ENCODE results near the gene IL5. TPM values are rescaled to one million over a fixed set of nuclear protein-coding genes. Genes with fewer than 3 reads are reported as not detected.
"Not testable (repeated sequence)": the region's sequence is repeated elsewhere in the genome, so short reads cannot be mapped to it uniquely, and the experiment has no call there.

Gene IL5
- total RNA-seq, 1 experiment from 2014 or later, result not detected

DNA sequence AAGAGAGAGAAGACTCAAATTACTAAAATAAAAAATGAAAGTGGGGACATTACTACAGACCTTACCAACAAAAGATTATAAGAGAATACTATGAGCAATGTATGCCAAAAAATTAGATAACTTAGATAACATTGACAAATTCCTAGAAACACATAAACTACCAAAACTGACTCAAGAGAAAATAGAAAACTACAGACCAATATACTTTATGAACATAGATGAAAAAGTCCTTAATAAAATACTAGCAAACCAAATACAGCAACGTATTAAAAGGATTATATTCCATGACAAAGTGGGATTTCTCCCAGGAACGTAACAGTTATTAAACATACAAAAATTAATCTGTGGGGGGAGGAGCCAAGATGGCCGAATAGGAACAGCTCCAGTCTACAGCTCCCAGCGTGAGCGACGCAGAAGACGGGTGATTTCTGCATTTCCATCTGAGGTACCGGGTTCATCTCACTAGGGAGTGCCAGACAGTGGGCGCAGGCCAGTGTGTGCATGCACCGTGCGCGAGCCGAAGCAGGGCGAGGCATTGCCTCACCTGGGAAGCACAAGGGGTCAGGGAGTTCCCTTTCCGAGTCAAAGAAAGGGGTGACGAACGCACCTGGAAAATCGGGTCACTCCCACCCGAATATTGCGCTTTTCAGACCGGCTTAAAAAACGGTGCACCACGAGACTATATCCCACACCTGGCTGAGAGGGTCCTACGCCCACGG lies 29.5 kb downstream of the IL5 start:
- intact Hi-C loops (cut with micrococcal nuclease; ENCODE audit: unreplicated experiment); H3K36me3 ChIP-seq (ENCODE audit: insufficient read depth, low read length, poor library complexity, severe bottlenecking); H3K4me1 ChIP-seq (ENCODE audit: insufficient read depth, low read length, poor library complexity, severe bottlenecking); BruUV-seq (replicated peaks); POLR2A ChIA-PET (ENCODE audit: low non-redundant PET); H3K27ac ChIP-seq (ENCODE audit: low read depth, low read length, poor library complexity, severe bottlenecking); DNase-seq (ENCODE audit: low spot score); H3K4me3 ChIP-seq (ENCODE audit: low read depth, low read length, poor library complexity, severe bottlenecking); CTCF ChIA-PET; H3K27me3 ChIP-seq (replicated peaks; ENCODE audit: insufficient read depth, low read depth, low read length, poor library complexity); H3K9me3 ChIP-seq (ENCODE audit: low read depth, low read length, poor library complexity, severe bottlenecking): not testable (repeated sequence)

DNA sequence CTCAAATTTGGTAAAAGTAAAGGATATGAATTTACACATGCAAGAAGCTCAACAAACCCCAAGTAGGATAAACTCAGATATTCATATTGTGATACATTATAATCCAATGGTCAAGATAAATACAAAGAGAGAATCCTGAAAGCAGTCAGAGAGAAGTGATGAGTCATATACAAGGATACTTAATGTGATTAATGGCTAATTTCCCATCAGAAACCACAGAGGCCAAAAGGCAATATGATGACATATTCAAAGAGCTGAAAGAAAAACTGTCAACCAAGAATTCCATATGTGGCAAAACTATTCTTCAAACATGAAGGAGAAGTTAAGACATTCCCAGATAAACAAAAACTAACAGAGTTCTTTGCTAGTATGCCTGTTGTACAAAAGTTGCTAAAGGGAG lies 33.2 kb downstream of the IL5 start:
- H3K27ac ChIP-seq (ENCODE audit: low read depth, low read length, poor library complexity, severe bottlenecking), result no peak overlapping the region
- H3K4me1 ChIP-seq (ENCODE audit: insufficient read depth, low read length, poor library complexity, severe bottlenecking), result no peaks in the 10 kb centered on the region
- no peaks in the 10 kb centered on the region for H3K36me3 ChIP-seq (ENCODE audit: insufficient read depth, low read length, poor library complexity, severe bottlenecking)
- no peaks in the 10 kb centered on the region for H3K9me3 ChIP-seq (ENCODE audit: low read depth, low read length, poor library complexity, severe bottlenecking)
- ChIA-PET POLR2A (ENCODE audit: low non-redundant PET) (no interaction called here), CTCF (no interaction called here)
- no peak overlapping the region for H3K4me3 ChIP-seq (ENCODE audit: low read depth, low read length, poor library complexity, severe bottlenecking)
- TF ChIP-seq, protein P1, sequence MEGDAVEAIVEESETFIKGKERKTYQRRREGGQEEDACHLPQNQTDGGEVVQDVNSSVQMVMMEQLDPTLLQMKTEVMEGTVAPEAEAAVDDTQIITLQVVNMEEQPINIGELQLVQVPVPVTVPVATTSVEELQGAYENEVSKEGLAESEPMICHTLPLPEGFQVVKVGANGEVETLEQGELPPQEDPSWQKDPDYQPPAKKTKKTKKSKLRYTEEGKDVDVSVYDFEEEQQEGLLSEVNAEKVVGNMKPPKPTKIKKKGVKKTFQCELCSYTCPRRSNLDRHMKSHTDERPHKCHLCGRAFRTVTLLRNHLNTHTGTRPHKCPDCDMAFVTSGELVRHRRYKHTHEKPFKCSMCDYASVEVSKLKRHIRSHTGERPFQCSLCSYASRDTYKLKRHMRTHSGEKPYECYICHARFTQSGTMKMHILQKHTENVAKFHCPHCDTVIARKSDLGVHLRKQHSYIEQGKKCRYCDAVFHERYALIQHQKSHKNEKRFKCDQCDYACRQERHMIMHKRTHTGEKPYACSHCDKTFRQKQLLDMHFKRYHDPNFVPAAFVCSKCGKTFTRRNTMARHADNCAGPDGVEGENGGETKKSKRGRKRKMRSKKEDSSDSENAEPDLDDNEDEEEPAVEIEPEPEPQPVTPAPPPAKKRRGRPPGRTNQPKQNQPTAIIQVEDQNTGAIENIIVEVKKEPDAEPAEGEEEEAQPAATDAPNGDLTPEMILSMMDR (conservative IDR thresholded peaks at IDR 0.05; ENCODE audit: low read depth, low read length), result no peak
- TF ChIP-seq EZH2 (IDR thresholded peaks at IDR 0.05; ENCODE audit: borderline replicate concordance, low read depth, low read length, poor library complexity, severe bottlenecking), result no peak
- intact Hi-C loops (cut with micrococcal nuclease; ENCODE audit: unreplicated experiment), result no loop called here
- no peak for DNase-seq (ENCODE audit: low spot score)
- BruUV-seq (replicated peaks), result no TSS peak
- no peaks in the 10 kb centered on the region for H3K27me3 ChIP-seq (replicated peaks; ENCODE audit: insufficient read depth, low read depth, low read length, poor library complexity)

DNA sequence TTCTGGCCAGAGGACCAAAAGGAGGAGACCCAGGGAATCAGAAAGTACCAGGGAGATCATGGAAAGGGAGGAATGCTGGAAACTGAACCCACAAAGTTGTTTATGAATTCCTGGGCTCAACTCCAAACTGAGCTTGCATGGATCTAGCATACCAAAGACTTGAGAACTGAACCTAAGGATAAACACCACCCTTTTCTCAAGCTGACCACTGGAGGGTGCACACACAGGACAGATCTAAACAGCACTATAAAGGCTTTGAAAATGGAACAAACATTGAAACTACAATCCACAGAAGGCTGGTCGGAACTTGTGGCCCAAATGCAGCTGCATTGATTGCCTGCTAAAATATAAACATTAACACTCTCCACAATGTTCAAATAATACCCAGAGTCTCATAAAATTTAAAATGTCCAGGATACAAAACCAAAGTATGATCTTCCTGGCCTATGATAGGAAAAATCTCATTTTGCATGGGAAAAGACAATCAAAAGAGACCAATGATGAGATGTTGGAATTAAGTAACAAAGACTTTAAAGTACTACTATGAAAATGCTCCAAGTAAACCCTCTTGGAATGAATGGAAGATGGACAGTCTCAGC lies 37.1 kb downstream of the IL5 start:
- Histone ChIP-seq H3K9me3 (ENCODE audit: low read depth, low read length, poor library complexity, severe bottlenecking) (no peaks in the 10 kb centered on the region), H3K4me3 (ENCODE audit: low read depth, low read length, poor library complexity, severe bottlenecking) (no peak overlapping the region), H3K36me3 (ENCODE audit: insufficient read depth, low read length, poor library complexity, severe bottlenecking) (no peaks in the 10 kb centered on the region), H3K27ac (ENCODE audit: low read depth, low read length, poor library complexity, severe bottlenecking) (no peak overlapping the region), H3K4me1 (ENCODE audit: insufficient read depth, low read length, poor library complexity, severe bottlenecking) (no peaks in the 10 kb centered on the region), H3K27me3 (replicated peaks; ENCODE audit: insufficient read depth, low read depth, low read length, poor library complexity) (no peaks in the 10 kb centered on the region)
- TF ChIP-seq EZH2 (IDR thresholded peaks at IDR 0.05; ENCODE audit: borderline replicate concordance, low read depth, low read length, poor library complexity, severe bottlenecking), result no peak
- TF ChIP-seq, protein P1 (conservative IDR thresholded peaks at IDR 0.05; ENCODE audit: low read depth, low read length), result peak; percentile 64
- peak; percentile 54 for DNase-seq (ENCODE audit: low spot score)
- no TSS peak for BruUV-seq (replicated peaks)
- intact Hi-C loops (cut with micrococcal nuclease; ENCODE audit: unreplicated experiment), result no loop called here
- POLR2A ChIA-PET (ENCODE audit: low non-redundant PET), result interaction anchor here (0.8 kb wide), 1 partner anchor 1453 kb away, joined by 18 read pairs; no protein-coding TSS in a partner anchor
- CTCF ChIA-PET, result interaction anchor here (0.6 to 0.8 kb wide), 3 partner anchors 119 to 326 kb away, joined by 3 to 4 read pairs (median 3); no protein-coding TSS in a partner anchor

Data from A673 (cell line).